K562 (cell line): Measurements from ENCODE around the gene PRMT5. TPM values are rescaled to one million over a fixed set of nuclear protein-coding genes. Genes with fewer than 3 reads are reported as not detected.

Experiments
- ATAC-seq: fragments of 200-7000 bp; cut with Tn5 transposase; 3 replicates; pipeline ENCODE4 v1.9.1; 2020; ENCODE audit warnings: moderate library complexity
- BruUV-seq: library from RNA; stranded (reverse); fragments of 400-500 nt; replicated peaks from 2 replicates; lab custom pipeline; 2021; lab: Mats Ljungman, UMichigan
- CTCF ChIA-PET: fragments of 300-600 bp; formaldehyde crosslinking; extraction: SDS; loops from one replicate; lab custom pipeline; 2021; ENCODE audit warnings: low intra/inter-chr PET ratio; lab: Yijun Ruan, JAX
- POLR2A ChIA-PET: fragments of 300-600, 350-650 bp; sonication (Branson Sonifier 250); formaldehyde crosslinking; extraction: SDS; loops from one replicate; lab custom pipeline; 2021; ENCODE audit warnings: antibody characterized with exemption, inconsistent platforms; lab: Yijun Ruan, JAX
- DNase-seq, 4 experiments: peaks; one replicate each; pipeline versions ENCODE4 v3.0.0 to v3.0.0-alpha.2; 2011 to 2018; ENCODE audit warnings: low spot score in 3 of 4, mixed read lengths in 3 of 4; ENCODE audit errors: extremely low read depth in 1 of 4
- FAIRE-seq: peaks from 2 replicates; lab custom pipeline; 2011; peaks lifted over from hg19 to GRCh38; lab: Jason Lieb, UNC
- H2AFZ ChIP-seq: 2 replicates; pipeline ENCODE4 v1.6.0; 2011; ENCODE audit warnings: low read depth, low read length, control low read depth, inconsistent platforms
- H3K27ac ChIP-seq: fragments of 200-600 bp; 3 replicates; pipeline ENCODE4 v1.8.0; 2011; ENCODE audit warnings: low read depth, mild to moderate bottlenecking, control low read depth, inconsistent platforms, low read length, moderate library complexity, mixed read lengths; ENCODE audit errors: extremely low read depth
- H3K27me3 ChIP-seq, 2 experiments: fragments of 300-600 bp in 1 of 2; 2 replicates in 1 of 2; 3 replicates in 1 of 2; pipeline versions ENCODE4 v1.6.0 to v1.8.0; 2011; ENCODE audit warnings: inconsistent platforms in 2 of 2, low read length in 2 of 2, mild to moderate bottlenecking in 1 of 2, mixed read lengths in 1 of 2, moderate library complexity in 1 of 2; ENCODE audit not compliant: control insufficient read depth in 2 of 2, insufficient read depth in 2 of 2
- H3K36me3 ChIP-seq: fragments of 300-600 bp; 3 replicates; pipeline ENCODE4 v1.8.0; 2011; ENCODE audit warnings: mild to moderate bottlenecking, low read length, inconsistent platforms; ENCODE audit not compliant: control insufficient read depth, insufficient read depth
- H3K4me1 ChIP-seq, 2 experiments: fragments of 200-600 bp in 1 of 2; replicated peaks in 1 of 2; 2 replicates in 1 of 2; 3 replicates in 1 of 2; pipeline versions ENCODE4 v1.5.1 to v1.8.0; 2011; ENCODE audit warnings: inconsistent platforms in 2 of 2, low read length in 2 of 2, mild to moderate bottlenecking in 1 of 2, mixed read lengths in 1 of 2, moderate library complexity in 1 of 2; ENCODE audit not compliant: control insufficient read depth in 2 of 2, insufficient read depth in 2 of 2
- H3K4me2 ChIP-seq: 2 replicates; pipeline ENCODE4 v1.6.1; 2011; ENCODE audit warnings: low read length, control low read depth, inconsistent platforms, mixed read lengths; ENCODE audit not compliant: insufficient read depth
- H3K4me3 ChIP-seq: fragments of 200-600 bp; sonication (generic), shearing (Covaris generic); 2 replicates; pipeline ENCODE4 v1.5.1; 2016; ENCODE audit warnings: control low read depth, inconsistent platforms
- H3K79me2 ChIP-seq: fragments of 200-600 bp; 3 replicates; pipeline ENCODE4 v1.8.0; 2011; ENCODE audit warnings: low read length, inconsistent platforms; ENCODE audit not compliant: control insufficient read depth, insufficient read depth
- H3K9ac ChIP-seq, 2 experiments: 2 replicates each; pipeline versions ENCODE4 v1.6.0 to v1.6.1; 2011; ENCODE audit warnings: low read depth in 2 of 2, low read length in 2 of 2, control low read depth in 1 of 2, inconsistent platforms in 1 of 2, mild to moderate bottlenecking in 1 of 2, mixed read lengths in 1 of 2; ENCODE audit not compliant: insufficient read depth in 1 of 2
- H3K9me1 ChIP-seq: one replicate; pipeline ENCODE4 v1.6.0; 2011; ENCODE audit warnings: inconsistent platforms, mild to moderate bottlenecking, low read length, moderate library complexity; ENCODE audit not compliant: control insufficient read depth, insufficient read depth
- H3K9me3 ChIP-seq: replicated peaks from 2 replicates; pipeline ENCODE4 v1.5.1; 2011; ENCODE audit warnings: low read depth, low read length, inconsistent platforms; ENCODE audit not compliant: control insufficient read depth, insufficient read depth
- H4K20me1 ChIP-seq: replicated peaks from 2 replicates; pipeline ENCODE4 v1.6.1; 2011; ENCODE audit warnings: low read length, inconsistent platforms, mixed read lengths; ENCODE audit not compliant: control insufficient read depth, insufficient read depth
- BACH1 ChIP-seq: fragments of 200-800 bp; sonication (Bioruptor generic); IDR thresholded peaks from 2 replicates; pipeline ENCODE4 v1.6.1; 2016; ENCODE audit warnings: missing genetic modification characterization, missing compliant biosample characterization
- CBX1 ChIP-seq: sonication (generic); IDR thresholded peaks from 2 replicates; pipeline ENCODE4 v1.6.1; 2016; ENCODE audit warnings: antibody characterized with exemption, low read depth, mild to moderate bottlenecking
- CEBPG ChIP-seq, 3 experiments: fragments of 200-800 bp in 1 of 3; sonication (Bioruptor generic) in 1 of 3; sonication (generic) in 1 of 3; formaldehyde crosslinking in 1 of 3; IDR thresholded peaks in 2 of 3; conservative IDR thresholded peaks in 1 of 3; 2 replicates each; pipeline versions ENCODE4 v1.6.1 to v1.8.0; 2016 to 2022; ENCODE audit warnings: missing compliant biosample characterization in 2 of 3, missing genetic modification characterization in 2 of 3, mild to moderate bottlenecking in 1 of 3, missing genetic modification reagents in 1 of 3
- FOXM1 ChIP-seq, 2 experiments: fragments of 450-650 bp in 1 of 2; sonication (generic) in 1 of 2; formaldehyde crosslinking in 1 of 2; IDR thresholded peaks; 2 replicates each; pipeline versions ENCODE4 v1.6.1 to v1.9.0; 2017 to 2022; ENCODE audit warnings: low read depth in 2 of 2, mild to moderate bottlenecking in 2 of 2, missing genetic modification reagents in 1 of 2, moderate library complexity in 1 of 2
- ZC3H4 ChIP-seq: sonication (generic); formaldehyde crosslinking; IDR thresholded peaks from 2 replicates; pipeline ENCODE4 v1.9.0; 2021; ENCODE audit warnings: missing genetic modification reagents, borderline replicate concordance
- ZFP1 ChIP-seq: fragments of 450-650 bp; formaldehyde crosslinking; IDR thresholded peaks from 2 replicates; pipeline ENCODE4 v1.4.0; 2020; ENCODE audit warnings: mild to moderate bottlenecking, mixed read lengths
- ZFP36 ChIP-seq: fragments of 150-350 bp; IDR thresholded peaks from 2 replicates; pipeline ENCODE4 v1.6.1; 2018; ENCODE audit warnings: low read length, low read depth; ENCODE audit not compliant: partially characterized antibody
- WGBS: fragments of 100-300 bp; shearing (Covaris generic); methylation state at CpG from one replicate; pipeline ENCODE4 v1.1.6; 2016; ENCODE audit warnings: low coverage, mixed read lengths; ENCODE audit not compliant: insufficient coverage; ENCODE audit errors: missing lambda C conversion rate; 5-methylcytosine and 5-hydroxymethylcytosine counted together
- in situ Hi-C: fragments of 300-500 bp; cut with MboI; formaldehyde crosslinking; loops from 4 replicates; pipeline ENCODE4 v1.15.0; 2018; ENCODE audit warnings: inconsistent platforms, mixed read lengths
- intact Hi-C: fragments of 100-400 bp; cut with micrococcal nuclease; formaldehyde crosslinking; loops from 2 replicates; pipeline ENCODE4 v1.14.2; 2022
- polyA plus RNA-seq, 8 experiments: library from polyadenylated mRNA; depleted of rRNA in 4 of 8; stranded (reverse) in 5 of 8; unstranded in 3 of 8; fragments of >200 nt; fragmentation: Nextera tagmentation in 2 of 8; fragmentation: Illumina TruSeq in 1 of 8; extraction: Ambion mirVana in 2 of 8; extraction: Trizol in 1 of 8; gene quantifications; 2 replicates each; pipeline versions ENCODE4 v1.2.1 to v1.2.3, GENCODE V29; 2011 to 2014; ENCODE audit warnings: inconsistent platforms in 1 of 8, missing spikeins in 1 of 8
- total RNA-seq, 7 experiments: library from RNA; depleted of rRNA in 6 of 7; stranded (reverse); fragments of >200 nt in 6 of 7; fragmentation: Illumina TruSeq in 2 of 7; extraction: Trizol in 2 of 7; gene quantifications; 2 replicates each; pipeline versions ENCODE4 v1.2.1 to v1.2.3, GENCODE V29; 2011 to 2021; ENCODE audit warnings: low replicate concordance in 1 of 7

Gene PRMT5
- total and polyA plus RNA-seq, 9 of the 15 experiments (the other 6 are each of a cell fraction or from before 2014, with no cell fraction given), result 114 to 552 (median 222) TPM

DNA sequence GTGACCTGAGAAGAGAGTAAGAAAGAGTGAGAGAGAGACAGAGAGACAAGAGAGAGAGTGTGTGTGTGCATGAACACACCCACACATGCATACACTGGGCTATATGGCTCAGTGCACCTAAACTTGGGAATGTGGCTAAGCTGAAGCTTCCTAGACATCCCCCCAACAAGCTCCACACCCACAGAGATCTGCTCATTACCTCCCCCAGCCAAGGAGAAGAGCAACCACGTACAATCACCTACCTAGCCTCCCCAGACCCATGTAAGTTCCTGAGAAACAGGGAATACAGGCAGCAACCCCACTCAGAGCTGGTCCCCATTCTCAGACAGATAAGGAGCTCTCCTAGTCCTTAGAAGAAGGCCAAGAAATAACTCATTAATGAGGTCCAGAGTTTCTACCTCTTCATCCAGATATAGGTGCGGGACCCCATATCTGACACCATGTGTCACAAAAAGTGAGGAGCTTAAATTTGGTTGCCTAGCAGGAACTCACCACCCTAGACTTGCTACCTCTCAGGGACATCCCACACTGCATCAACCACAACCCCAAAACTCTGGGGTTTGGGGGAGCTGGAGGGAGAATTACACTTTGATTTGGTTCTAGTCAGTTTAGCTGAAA lies 43.2 kb upstream of the PRMT5 start:
- ChIA-PET POLR2A (interaction anchor here (0.5 to 2.7 kb wide), 12 partner anchors 10 to 316 kb away, joined by 3 to 18 read pairs (median 4); partner anchors contain the start of genes ACIN1, AJUBA, C14orf119 and HAUS4), CTCF (interaction anchor here (1.0 to 2.6 kb wide), 4 partner anchors 10 to 415 kb away, joined by 3 to 27 read pairs (median 14); partner anchors contain the start of genes AJUBA and CDH24)
- intact Hi-C loops (loop anchor here (5.0 kb wide), 1 partner anchor 135 kb away; no protein-coding TSS in a partner anchor), in situ Hi-C loops (no loop called here)
- Histone ChIP-seq H3K9me3 (no peaks in the 10 kb centered on the region), H3K4me2 (no peak overlapping the region), H3K27me3 (no peaks in the 10 kb centered on the region), H3K4me3 (no peak overlapping the region), H3K4me1 (peaks cover 9 to 12% of the 10 kb centered on the region in 2 experiments; a peak in 4 of 5 replicates), H3K9ac (no peak overlapping the region), H3K27ac (no peak overlapping the region), H3K79me2 (no peaks in the 10 kb centered on the region), H3K36me3 (no peaks in the 10 kb centered on the region), H4K20me1 (no peaks in the 10 kb centered on the region), H2AFZ (no peak overlapping the region), H3K9me1 (no peaks in the 10 kb centered on the region)
- BruUV-seq, result no TSS peak
- FAIRE-seq (no peak), ATAC-seq (no peak), DNase-seq (no peak)
- WGBS, result 16% methylated on average over 2 of the region's 2 CpGs
- TF ChIP-seq BACH1 (tag), result no peak
- TF ChIP-seq ZFP1, result no peak
- TF ChIP-seq ZFP36, result no peak
- TF ChIP-seq FOXM1 (IDR thresholded peaks at IDR 0.05; ENCODE audit: low read depth), result no peak
- TF ChIP-seq FOXM1 (CRISPR knock-in tag; IDR thresholded peaks at IDR 0.05; ENCODE audit: low read depth), result no peak
- TF ChIP-seq CEBPG (CRISPR knock-in tag; IDR thresholded peaks at IDR 0.05), result no peak
- no peak for TF ChIP-seq CEBPG (tag; conservative IDR thresholded peaks at IDR 0.05 in 1 of 2, IDR thresholded peaks at IDR 0.05 in 1 of 2)
- no peak for TF ChIP-seq CBX1
- no peak for TF ChIP-seq ZC3H4 (CRISPR knock-in tag)
